Measurements from ENCODE around the gene KRTAP12-4. TPM values are rescaled to one million over a fixed set of nuclear protein-coding genes. Genes with fewer than 3 reads are reported as not detected.

Gene KRTAP12-4
- total RNA-seq, 4 donors from 2014 or later = not detected

DNA sequence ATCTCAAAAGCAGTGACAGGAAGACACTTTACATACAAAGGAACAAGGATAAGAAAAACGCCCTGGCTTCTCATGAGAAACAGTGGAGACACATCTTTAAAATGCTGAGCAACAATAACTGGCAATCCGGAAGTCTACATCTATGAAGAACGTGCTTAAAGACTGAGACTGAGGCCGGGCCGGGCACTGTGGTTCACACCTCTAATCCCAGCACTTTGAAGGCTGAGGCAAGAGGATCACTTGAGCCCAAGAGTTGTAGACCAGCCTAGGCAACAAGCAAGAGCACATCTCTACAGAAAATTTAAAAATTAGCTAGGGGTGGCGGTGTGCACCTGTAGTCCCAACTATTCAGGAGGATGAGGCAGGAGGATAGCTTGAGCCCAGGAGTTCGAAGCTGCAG lies 29.6 kb upstream of the KRTAP12-4 start:
- no peak for DNase-seq (ENCODE audit: extremely low spot score)
- Histone ChIP-seq H3K36me3 (no peaks in the 10 kb centered on the region), H3K27ac (replicated peaks in 1 of 4) (no peak overlapping the region), H3K4me3 (no peak overlapping the region), H3K9me3 (no peaks in the 10 kb centered on the region), H3K27me3 (peaks cover 0 to 46% (median 0%) of the 10 kb centered on the region in 4 donors), H3K4me1 (no peaks in the 10 kb centered on the region)
- intact Hi-C loops (cut with DNase I) = no loop called here
- no peak for TF ChIP-seq EP300 (IDR thresholded peaks at IDR 0.05)
- no peak for TF ChIP-seq POLR2AphosphoS5 (IDR thresholded peaks at IDR 0.05)
- TF ChIP-seq, protein P1, sequence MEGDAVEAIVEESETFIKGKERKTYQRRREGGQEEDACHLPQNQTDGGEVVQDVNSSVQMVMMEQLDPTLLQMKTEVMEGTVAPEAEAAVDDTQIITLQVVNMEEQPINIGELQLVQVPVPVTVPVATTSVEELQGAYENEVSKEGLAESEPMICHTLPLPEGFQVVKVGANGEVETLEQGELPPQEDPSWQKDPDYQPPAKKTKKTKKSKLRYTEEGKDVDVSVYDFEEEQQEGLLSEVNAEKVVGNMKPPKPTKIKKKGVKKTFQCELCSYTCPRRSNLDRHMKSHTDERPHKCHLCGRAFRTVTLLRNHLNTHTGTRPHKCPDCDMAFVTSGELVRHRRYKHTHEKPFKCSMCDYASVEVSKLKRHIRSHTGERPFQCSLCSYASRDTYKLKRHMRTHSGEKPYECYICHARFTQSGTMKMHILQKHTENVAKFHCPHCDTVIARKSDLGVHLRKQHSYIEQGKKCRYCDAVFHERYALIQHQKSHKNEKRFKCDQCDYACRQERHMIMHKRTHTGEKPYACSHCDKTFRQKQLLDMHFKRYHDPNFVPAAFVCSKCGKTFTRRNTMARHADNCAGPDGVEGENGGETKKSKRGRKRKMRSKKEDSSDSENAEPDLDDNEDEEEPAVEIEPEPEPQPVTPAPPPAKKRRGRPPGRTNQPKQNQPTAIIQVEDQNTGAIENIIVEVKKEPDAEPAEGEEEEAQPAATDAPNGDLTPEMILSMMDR (IDR thresholded peaks at IDR 0.05) = no peak
- TF ChIP-seq POLR2A (IDR thresholded peaks at IDR 0.05; ENCODE audit: low read depth) = no peak
- WGBS = 76% methylated on average over 7 of the region's 7 CpGs

DNA sequence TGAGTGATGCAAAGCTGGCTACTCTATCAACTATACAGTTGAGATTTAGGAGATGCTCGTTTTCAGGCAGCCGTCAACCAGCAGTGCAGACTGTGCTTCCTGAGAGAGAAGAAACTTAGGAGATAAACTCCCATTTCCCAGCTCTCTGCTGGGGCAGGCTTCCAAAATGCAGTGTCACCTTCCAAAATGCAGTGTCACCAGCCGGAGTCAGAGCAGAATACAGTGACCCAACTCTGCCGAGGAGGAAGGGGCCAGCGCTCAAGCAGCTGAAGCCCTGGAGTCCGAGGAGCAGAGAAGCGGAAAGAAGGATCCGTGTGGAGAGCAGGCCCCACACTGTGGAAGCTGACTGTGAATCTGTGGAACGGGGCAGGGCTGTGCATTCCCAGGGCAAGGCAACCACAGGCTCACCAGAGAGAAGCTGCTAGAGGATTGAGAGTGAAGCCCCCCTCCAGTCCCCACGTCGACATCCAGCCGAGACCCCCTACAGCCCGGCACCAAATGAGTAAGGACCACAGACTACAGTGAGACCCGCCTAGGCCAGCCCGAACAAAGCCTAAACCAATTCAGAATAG lies 28.2 kb upstream of the KRTAP12-4 start:
- Histone ChIP-seq H3K27me3 (peaks cover 0 to 32% (median 0%) of the 10 kb centered on the region in 4 donors), H3K4me3 (no peak overlapping the region), H3K36me3 (no peaks in the 10 kb centered on the region), H3K9me3 (no peaks in the 10 kb centered on the region), H3K4me1 (no peaks in the 10 kb centered on the region), H3K27ac (replicated peaks in 1 of 4) (no peak overlapping the region)
- DNase-seq (ENCODE audit: extremely low spot score) = peak; percentile 84
- TF ChIP-seq, protein P1 (IDR thresholded peaks at IDR 0.05) = no peak
- no peak for TF ChIP-seq POLR2A (IDR thresholded peaks at IDR 0.05; ENCODE audit: low read depth)
- TF ChIP-seq POLR2AphosphoS5 (IDR thresholded peaks at IDR 0.05) = no peak
- TF ChIP-seq EP300 (IDR thresholded peaks at IDR 0.05) = no peak
- intact Hi-C loops (cut with DNase I) = no loop called here
- 87% methylated on average over 14 of the region's 15 CpGs for WGBS

DNA sequence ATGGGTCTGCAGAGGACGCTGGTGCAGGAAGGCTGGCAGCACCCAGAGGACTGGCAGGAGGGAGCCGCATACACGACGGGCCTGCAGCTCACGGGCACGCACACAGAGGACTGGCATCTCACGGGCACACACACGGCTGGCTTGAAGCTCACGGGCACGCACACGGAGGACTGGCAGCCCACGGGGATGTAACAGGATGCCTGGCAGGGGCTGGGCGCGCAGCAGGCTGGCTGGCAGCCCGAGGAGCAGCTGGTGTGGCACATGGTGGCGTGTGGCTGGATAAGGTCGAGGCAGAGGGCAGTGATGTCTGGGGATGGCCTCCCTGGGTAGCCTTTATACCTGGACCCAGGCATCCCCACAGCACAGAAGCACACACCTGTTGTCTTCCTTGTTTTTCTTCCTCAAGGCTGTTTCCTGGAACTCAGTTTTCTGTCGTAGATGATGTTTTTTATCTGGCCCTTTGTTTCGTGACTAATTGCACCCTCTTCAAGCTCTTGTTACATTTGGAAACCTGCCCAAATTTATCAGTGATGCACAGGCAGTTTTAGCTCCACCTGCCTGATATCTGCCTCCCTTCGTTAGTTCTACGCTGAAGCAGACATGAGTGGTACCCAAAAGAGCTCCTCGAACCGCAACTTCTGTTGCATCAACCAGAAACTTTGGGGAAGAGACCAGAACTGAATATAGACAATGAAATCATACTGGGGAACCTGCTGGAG lies 27.6 kb upstream of the KRTAP12-4 start, which contains the start of gene KRTAP12-1:
KRTAP12-1 (minus strand) TSS at position 303 of the 719 bp plus-strand sequence; CDS start at position 263, 40 bp downstream.
- Histone ChIP-seq H3K9me3 (no peaks in the 10 kb centered on the region), H3K4me3 (no peak within 1 kb of the TSS), H3K27ac (replicated peaks in 1 of 4) (no peak within 1 kb of the TSS), H3K27me3 (peaks cover 0 to 26% (median 0%) of the 10 kb centered on the region in 4 donors), H3K4me1 (no peaks in the 10 kb centered on the region), H3K36me3 (no peaks in the 10 kb centered on the region)
- TF ChIP-seq, protein P1 (IDR thresholded peaks at IDR 0.05) = no peak
- no peak for TF ChIP-seq EP300 (IDR thresholded peaks at IDR 0.05)
- TF ChIP-seq POLR2A (IDR thresholded peaks at IDR 0.05; ENCODE audit: low read depth) = no peak
- no peak for TF ChIP-seq POLR2AphosphoS5 (IDR thresholded peaks at IDR 0.05)
- WGBS = 77% methylated on average over 10 of the region's 23 CpGs
- no peak for DNase-seq (ENCODE audit: extremely low spot score)
- intact Hi-C loops (cut with DNase I) = no loop called here

DNA sequence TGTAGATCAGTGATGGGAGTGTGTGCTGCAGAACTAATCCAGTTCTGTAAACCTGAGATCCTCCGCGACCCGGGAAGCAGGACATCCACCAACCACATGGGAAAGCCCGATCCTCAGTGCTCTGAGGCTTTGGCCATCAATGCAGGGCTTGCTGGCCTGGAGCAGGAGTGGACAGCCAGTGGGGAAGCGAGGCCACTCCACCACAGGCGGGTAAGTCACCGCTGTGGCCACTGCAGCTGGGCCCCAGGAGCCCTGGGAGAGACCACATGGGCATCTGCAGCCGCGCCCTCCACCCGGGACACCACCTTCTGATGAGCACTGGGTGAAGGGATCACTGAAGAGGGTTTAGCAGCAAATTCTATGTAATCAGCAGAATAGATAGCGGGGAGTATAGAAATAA lies 26.7 kb upstream of the KRTAP12-4 start:
- no peak overlapping the region for H3K4me3 ChIP-seq
- TF ChIP-seq POLR2A (IDR thresholded peaks at IDR 0.05; ENCODE audit: low read depth) (no peak), EP300 (IDR thresholded peaks at IDR 0.05) (no peak), POLR2AphosphoS5 (IDR thresholded peaks at IDR 0.05) (no peak)
- TF ChIP-seq, protein P1 (IDR thresholded peaks at IDR 0.05) = no peak
- peaks cover 0 to 17% (median 0%) of the 10 kb centered on the region in 4 donors for H3K27me3 ChIP-seq
- H3K27ac ChIP-seq (replicated peaks in 1 of 4) = no peak overlapping the region
- no peaks in the 10 kb centered on the region for H3K4me1 ChIP-seq
- WGBS = 81% methylated on average over 11 of the region's 11 CpGs
- no peak for DNase-seq (ENCODE audit: extremely low spot score)
- intact Hi-C loops (cut with DNase I) = no loop called here
- no peaks in the 10 kb centered on the region for H3K36me3 ChIP-seq
- H3K9me3 ChIP-seq = no peaks in the 10 kb centered on the region
